ENCODE results near the gene QSOX2. TPM values are rescaled to one million over a fixed set of nuclear protein-coding genes. Genes with fewer than 3 reads are reported as not detected.

The QSOX2 gene
- total RNA-seq, 4 donors from 2014 or later = 2.9 to 7.1 (median 5.5) TPM

GRCh38 chr9:136197084-136197875 lies 48.3 kb downstream of the QSOX2 start:
- Histone ChIP-seq H3K9me3 (no peaks in the 10 kb centered on the region), H3K36me3 (no peaks in the 10 kb centered on the region), H3K4me1 (peaks cover 12 to 61% (median 15%) of the 10 kb centered on the region in 3 donors), H3K4me3 (no peak overlapping the region), H3K27me3 (peaks cover 65 to 100% (median 75%) of the 10 kb centered on the region in 4 donors), H3K27ac (no peak overlapping the region)
- intact Hi-C loops (cut with DNase I) = no loop called here
- no peak for TF ChIP-seq POLR2A (IDR thresholded peaks at IDR 0.05)
- no peak for TF ChIP-seq CTCF (IDR thresholded peaks at IDR 0.05)
- no peak for DNase-seq
- WGBS, 2 donors = no CpG with 5 or more reads among the region's 35 CpGs

GRCh38 chr9:136196404-136197083 lies 49.1 kb downstream of the QSOX2 start:
- Histone ChIP-seq H3K9me3 (no peaks in the 10 kb centered on the region), H3K36me3 (no peaks in the 10 kb centered on the region), H3K27ac (no peak overlapping the region), H3K27me3 (peaks cover 63 to 100% (median 75%) of the 10 kb centered on the region in 4 donors), H3K4me1 (peaks cover 12 to 54% (median 15%) of the 10 kb centered on the region in 3 donors), H3K4me3 (no peak overlapping the region)
- TF ChIP-seq POLR2A (IDR thresholded peaks at IDR 0.05) = no peak
- no peak for TF ChIP-seq CTCF (IDR thresholded peaks at IDR 0.05)
- intact Hi-C loops (cut with DNase I) = no loop called here
- WGBS, 2 donors = 0 to 1% methylated on average over 10 to 12 of the region's 16 CpGs
- DNase-seq = no peak

DNA sequence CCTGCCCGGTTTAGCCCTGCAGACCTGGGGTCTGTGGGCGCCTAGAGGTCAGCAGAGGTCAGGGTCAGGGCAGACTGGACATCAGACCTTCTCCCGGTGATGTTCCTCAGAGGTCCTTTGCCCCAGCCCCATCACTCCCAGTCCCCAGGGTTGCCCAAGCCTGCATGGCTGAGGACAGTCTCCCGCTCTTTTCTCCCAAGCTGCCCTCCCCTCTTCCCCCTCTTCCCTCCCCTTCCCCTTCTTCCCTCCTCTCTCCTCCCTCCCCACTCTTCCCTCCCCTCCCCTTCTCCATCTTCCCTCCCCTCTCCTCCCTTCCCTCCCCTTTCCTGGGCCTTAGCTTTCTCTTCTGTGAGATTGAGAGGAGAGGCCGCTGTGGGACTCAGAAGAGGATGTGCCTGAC lies 51.1 kb downstream of the QSOX2 start:
- H3K36me3 ChIP-seq = no peaks in the 10 kb centered on the region
- no peak for TF ChIP-seq CTCF (IDR thresholded peaks at IDR 0.05)
- no peak for TF ChIP-seq POLR2A (IDR thresholded peaks at IDR 0.05)
- no peaks in the 10 kb centered on the region for H3K9me3 ChIP-seq
- no peak overlapping the region for H3K4me3 ChIP-seq
- DNase-seq = no peak
- 6 to 18% methylated on average over 3 to 5 of the region's 5 CpGs for WGBS, 2 donors
- peaks cover 11 to 50% (median 14%) of the 10 kb centered on the region in 3 donors for H3K4me1 ChIP-seq
- no peak overlapping the region for H3K27ac ChIP-seq
- peaks cover 45 to 100% (median 62%) of the 10 kb centered on the region in 4 donors for H3K27me3 ChIP-seq
- intact Hi-C loops (cut with DNase I) = no loop called here

- Histone ChIP-seq H3K36me3 (no peaks in the 10 kb centered on the region), H3K27ac (no peak overlapping the region), H3K4me1 (peaks cover 7 to 44% (median 9%) of the 10 kb centered on the region in 3 donors), H3K4me3 (no peak overlapping the region), H3K27me3 (peaks cover 43 to 100% (median 58%) of the 10 kb centered on the region in 4 donors), H3K9me3 (no peaks in the 10 kb centered on the region)
- intact Hi-C loops (cut with DNase I) = no loop called here
- TF ChIP-seq CTCF (IDR thresholded peaks at IDR 0.05) (no peak), POLR2A (IDR thresholded peaks at IDR 0.05) (no peak)
- 0 to 18% methylated on average over 4 to 9 of the region's 45 CpGs for WGBS, 2 donors
- DNase-seq = no peak
These were observed 51.7 kb downstream of the QSOX2 start for GRCh38 chr9:136193891-136194279.
